GM15510 (cell line): ENCODE results near the gene IGFBP1.

Experiments
- POLR2A ChIP-seq: IDR thresholded peaks from 3 replicates; pipeline ENCODE4 v1.6.1; 2011; ENCODE audit warnings: borderline replicate concordance; ENCODE audit not compliant: insufficient read length; ENCODE audit errors: extremely low read depth

IGFBP1 gene

GRCh38 chr7:45881759-45882464 lies 6.4 kb upstream of the IGFBP1 start:
- TF ChIP-seq POLR2A: no peak

- TF ChIP-seq POLR2A: no peak
Observed at GRCh38 chr7:45882465-45882810, 5.8 kb upstream of the IGFBP1 start.

GRCh38 chr7:45884136-45884535 lies 4.2 kb upstream of the IGFBP1 start:
- no peak for TF ChIP-seq POLR2A

GRCh38 chr7:45885264-45885882 lies 2.9 kb upstream of the IGFBP1 start:
- no peak for TF ChIP-seq POLR2A

- no peak for TF ChIP-seq POLR2A
Observed at GRCh38 chr7:45886931-45887667, 1.2 kb upstream of the IGFBP1 start.

GRCh38 chr7:45888993-45889366 lies 692 bp downstream of the IGFBP1 start:
- no peak for TF ChIP-seq POLR2A

GRCh38 chr7:45889367-45890067 lies 1.2 kb downstream of the IGFBP1 start:
- TF ChIP-seq POLR2A: no peak

- TF ChIP-seq POLR2A: no peak
Observed at GRCh38 chr7:45890125-45890901, 2.0 kb downstream of the IGFBP1 start.

GRCh38 chr7:45890902-45891461 lies 2.7 kb downstream of the IGFBP1 start:
- no peak for TF ChIP-seq POLR2A

- TF ChIP-seq POLR2A: no peak
Observed at GRCh38 chr7:45891462-45892402, 3.4 kb downstream of the IGFBP1 start.

GRCh38 chr7:45892407-45893035 lies 4.2 kb downstream of the IGFBP1 start:
- no peak for TF ChIP-seq POLR2A

GRCh38 chr7:45893374-45893995 lies 5.2 kb downstream of the IGFBP1 start:
- no peak for TF ChIP-seq POLR2A
